ENCODE data around the gene DNASE1L2. TPM values are rescaled to one million over a fixed set of nuclear protein-coding genes. Genes with fewer than 3 reads are reported as not detected.

DNASE1L2 gene
- total and polyA plus RNA-seq, 4 donors, result 0.13 to 0.67 (median 0.28) TPM

DNA sequence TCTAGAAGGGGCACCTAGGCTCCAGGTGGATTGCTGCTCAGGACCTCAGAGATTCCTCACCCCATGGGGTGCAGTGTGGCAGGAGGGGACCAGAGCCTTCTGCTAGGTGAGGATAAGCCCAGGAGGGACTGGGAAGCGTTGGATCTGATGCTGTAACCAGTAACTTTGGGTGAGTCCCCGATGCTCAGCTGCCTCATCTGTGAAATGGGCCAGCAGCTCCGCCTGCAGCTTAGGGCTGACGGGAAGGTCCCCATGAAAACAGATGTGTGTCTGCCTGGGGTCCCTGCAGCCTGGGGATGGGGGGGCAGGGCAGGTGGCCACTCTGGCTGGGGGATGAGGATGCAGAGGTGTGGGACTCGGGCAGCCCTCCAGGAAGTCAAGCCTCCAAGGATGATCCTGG lies 37.1 kb upstream of the DNASE1L2 start:
- H3K27me3 ChIP-seq (ENCODE audit: control insufficient read depth in 4 of 4, insufficient read depth in 4 of 4, low read length in 3 of 4), result peaks cover 0 to 2% (median 0%) of the 10 kb centered on the region in 4 donors
- H3K4me3 ChIP-seq (ENCODE audit: low read depth in 1 of 3, low read length in 3 of 3), result no peak overlapping the region
- no peak for DNase-seq (ENCODE audit: low spot score)
- H3K9ac ChIP-seq (ENCODE audit: low read depth in 1 of 2, low read length in 2 of 2), result no peak overlapping the region
- peaks cover 2 to 11% (median 4%) of the 10 kb centered on the region in 4 donors for H3K4me1 ChIP-seq (ENCODE audit: control insufficient read depth in 4 of 4, insufficient read depth in 4 of 4, low read length in 3 of 4)
- no peaks in the 10 kb centered on the region for H3K36me3 ChIP-seq (ENCODE audit: control insufficient read depth in 4 of 4, insufficient read depth in 3 of 4, low read depth in 1 of 4, low read length in 3 of 4)
- H3K27ac ChIP-seq (ENCODE audit: low read depth in 1 of 2, low read length in 2 of 2), result no peak overlapping the region
- 87% methylated on average over 5 of the region's 5 CpGs for WGBS
- TF ChIP-seq JUND (IDR thresholded peaks at IDR 0.05) (no peak), EGR1 (IDR thresholded peaks at IDR 0.05; ENCODE audit: low read depth in 2 of 2) (no peak), FOXA2 (IDR thresholded peaks at IDR 0.05) (no peak), YY1 (IDR thresholded peaks at IDR 0.05) (no peak), NR2F2 (IDR thresholded peaks at IDR 0.05) (no peak), RXRA (IDR thresholded peaks at IDR 0.05) (no peak), TAF1 (conservative IDR thresholded peaks at IDR 0.05) (no peak), HNF4G (IDR thresholded peaks at IDR 0.05) (no peak), SP1 (IDR thresholded peaks at IDR 0.05) (no peak), RAD21 (IDR thresholded peaks at IDR 0.05) (no peak), FOXA1 (IDR thresholded peaks at IDR 0.05) (no peak), HNF4A (conservative IDR thresholded peaks at IDR 0.05) (no peak)
- TF ChIP-seq, protein P1, sequence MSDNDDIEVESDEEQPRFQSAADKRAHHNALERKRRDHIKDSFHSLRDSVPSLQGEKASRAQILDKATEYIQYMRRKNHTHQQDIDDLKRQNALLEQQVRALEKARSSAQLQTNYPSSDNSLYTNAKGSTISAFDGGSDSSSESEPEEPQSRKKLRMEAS (IDR thresholded peaks at IDR 0.05), result no peak
- TF ChIP-seq, protein P2, sequence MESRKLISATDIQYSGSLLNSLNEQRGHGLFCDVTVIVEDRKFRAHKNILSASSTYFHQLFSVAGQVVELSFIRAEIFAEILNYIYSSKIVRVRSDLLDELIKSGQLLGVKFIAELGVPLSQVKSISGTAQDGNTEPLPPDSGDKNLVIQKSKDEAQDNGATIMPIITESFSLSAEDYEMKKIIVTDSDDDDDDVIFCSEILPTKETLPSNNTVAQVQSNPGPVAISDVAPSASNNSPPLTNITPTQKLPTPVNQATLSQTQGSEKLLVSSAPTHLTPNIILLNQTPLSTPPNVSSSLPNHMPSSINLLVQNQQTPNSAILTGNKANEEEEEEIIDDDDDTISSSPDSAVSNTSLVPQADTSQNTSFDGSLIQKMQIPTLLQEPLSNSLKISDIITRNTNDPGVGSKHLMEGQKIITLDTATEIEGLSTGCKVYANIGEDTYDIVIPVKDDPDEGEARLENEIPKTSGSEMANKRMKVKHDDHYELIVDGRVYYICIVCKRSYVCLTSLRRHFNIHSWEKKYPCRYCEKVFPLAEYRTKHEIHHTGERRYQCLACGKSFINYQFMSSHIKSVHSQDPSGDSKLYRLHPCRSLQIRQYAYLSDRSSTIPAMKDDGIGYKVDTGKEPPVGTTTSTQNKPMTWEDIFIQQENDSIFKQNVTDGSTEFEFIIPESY (IDR thresholded peaks at IDR 0.05), result no peak
- TF ChIP-seq, protein P3, sequence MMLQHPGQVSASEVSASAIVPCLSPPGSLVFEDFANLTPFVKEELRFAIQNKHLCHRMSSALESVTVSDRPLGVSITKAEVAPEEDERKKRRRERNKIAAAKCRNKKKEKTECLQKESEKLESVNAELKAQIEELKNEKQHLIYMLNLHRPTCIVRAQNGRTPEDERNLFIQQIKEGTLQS (IDR thresholded peaks at IDR 0.05), result no peak
- TF ChIP-seq, protein P4, sequence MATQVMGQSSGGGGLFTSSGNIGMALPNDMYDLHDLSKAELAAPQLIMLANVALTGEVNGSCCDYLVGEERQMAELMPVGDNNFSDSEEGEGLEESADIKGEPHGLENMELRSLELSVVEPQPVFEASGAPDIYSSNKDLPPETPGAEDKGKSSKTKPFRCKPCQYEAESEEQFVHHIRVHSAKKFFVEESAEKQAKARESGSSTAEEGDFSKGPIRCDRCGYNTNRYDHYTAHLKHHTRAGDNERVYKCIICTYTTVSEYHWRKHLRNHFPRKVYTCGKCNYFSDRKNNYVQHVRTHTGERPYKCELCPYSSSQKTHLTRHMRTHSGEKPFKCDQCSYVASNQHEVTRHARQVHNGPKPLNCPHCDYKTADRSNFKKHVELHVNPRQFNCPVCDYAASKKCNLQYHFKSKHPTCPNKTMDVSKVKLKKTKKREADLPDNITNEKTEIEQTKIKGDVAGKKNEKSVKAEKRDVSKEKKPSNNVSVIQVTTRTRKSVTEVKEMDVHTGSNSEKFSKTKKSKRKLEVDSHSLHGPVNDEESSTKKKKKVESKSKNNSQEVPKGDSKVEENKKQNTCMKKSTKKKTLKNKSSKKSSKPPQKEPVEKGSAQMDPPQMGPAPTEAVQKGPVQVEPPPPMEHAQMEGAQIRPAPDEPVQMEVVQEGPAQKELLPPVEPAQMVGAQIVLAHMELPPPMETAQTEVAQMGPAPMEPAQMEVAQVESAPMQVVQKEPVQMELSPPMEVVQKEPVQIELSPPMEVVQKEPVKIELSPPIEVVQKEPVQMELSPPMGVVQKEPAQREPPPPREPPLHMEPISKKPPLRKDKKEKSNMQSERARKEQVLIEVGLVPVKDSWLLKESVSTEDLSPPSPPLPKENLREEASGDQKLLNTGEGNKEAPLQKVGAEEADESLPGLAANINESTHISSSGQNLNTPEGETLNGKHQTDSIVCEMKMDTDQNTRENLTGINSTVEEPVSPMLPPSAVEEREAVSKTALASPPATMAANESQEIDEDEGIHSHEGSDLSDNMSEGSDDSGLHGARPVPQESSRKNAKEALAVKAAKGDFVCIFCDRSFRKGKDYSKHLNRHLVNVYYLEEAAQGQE (IDR thresholded peaks at IDR 0.05), result no peak
- TF ChIP-seq, protein P5, sequence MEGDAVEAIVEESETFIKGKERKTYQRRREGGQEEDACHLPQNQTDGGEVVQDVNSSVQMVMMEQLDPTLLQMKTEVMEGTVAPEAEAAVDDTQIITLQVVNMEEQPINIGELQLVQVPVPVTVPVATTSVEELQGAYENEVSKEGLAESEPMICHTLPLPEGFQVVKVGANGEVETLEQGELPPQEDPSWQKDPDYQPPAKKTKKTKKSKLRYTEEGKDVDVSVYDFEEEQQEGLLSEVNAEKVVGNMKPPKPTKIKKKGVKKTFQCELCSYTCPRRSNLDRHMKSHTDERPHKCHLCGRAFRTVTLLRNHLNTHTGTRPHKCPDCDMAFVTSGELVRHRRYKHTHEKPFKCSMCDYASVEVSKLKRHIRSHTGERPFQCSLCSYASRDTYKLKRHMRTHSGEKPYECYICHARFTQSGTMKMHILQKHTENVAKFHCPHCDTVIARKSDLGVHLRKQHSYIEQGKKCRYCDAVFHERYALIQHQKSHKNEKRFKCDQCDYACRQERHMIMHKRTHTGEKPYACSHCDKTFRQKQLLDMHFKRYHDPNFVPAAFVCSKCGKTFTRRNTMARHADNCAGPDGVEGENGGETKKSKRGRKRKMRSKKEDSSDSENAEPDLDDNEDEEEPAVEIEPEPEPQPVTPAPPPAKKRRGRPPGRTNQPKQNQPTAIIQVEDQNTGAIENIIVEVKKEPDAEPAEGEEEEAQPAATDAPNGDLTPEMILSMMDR (IDR thresholded peaks at IDR 0.05; ENCODE audit: low read depth, low read length, missing input control), result no peak
- H3K9me3 ChIP-seq (ENCODE audit: control insufficient read depth in 4 of 4, low read length in 3 of 4), result no peaks in the 10 kb centered on the region

Data from liver (tissue), 9 donors.